ENCODE measurements around the gene UBTF. TPM values are rescaled to one million over a fixed set of nuclear protein-coding genes. Genes with fewer than 3 reads are reported as not detected.
A peak's percentile ranks its signal among the peaks of the same experiment; 100 is the strongest.

Gene UBTF
- total and polyA plus RNA-seq, 9 of the 15 experiments (the other 6 are each of a cell fraction or from before 2014, with no cell fraction given), result 1.2 to 113 (median 83.6) TPM

DNA sequence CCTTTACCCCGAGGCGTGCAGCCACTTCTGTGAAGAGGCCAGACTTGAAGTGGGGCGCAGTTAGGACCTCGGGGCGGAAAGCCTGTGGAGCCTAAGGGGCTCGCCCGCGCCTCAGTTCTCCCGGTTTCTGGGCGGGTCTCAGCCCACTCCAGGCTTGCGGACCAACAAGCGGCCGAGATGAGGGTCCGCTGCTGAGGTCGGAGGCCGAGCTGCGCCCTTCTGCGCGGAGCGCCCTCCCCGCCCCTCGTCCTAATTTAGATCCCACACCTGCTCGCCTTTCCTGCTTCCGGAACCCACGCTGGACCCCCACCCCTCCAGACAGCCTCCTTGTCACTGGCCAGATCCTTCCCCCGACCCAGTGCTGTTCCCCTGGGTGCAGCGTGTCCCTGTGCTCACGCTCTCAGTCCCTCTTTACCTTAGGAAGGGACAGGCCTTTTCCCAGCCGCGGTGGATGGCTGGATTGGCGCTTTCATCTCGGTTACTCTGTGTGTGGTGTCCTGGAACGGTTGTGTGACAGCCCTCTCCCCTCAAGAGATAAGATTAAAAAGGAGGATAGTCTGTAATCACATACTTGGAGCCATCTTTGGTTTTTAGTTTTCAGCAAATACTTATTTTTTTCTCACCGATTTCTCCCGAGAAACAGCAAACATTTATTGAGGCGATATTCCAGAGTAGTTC, 18.9 kb downstream of the UBTF start (continued):
- TF ChIP-seq, protein P1, sequence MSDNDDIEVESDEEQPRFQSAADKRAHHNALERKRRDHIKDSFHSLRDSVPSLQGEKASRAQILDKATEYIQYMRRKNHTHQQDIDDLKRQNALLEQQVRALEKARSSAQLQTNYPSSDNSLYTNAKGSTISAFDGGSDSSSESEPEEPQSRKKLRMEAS (CRISPR knock-in tag; IDR thresholded peaks at IDR 0.05), result 0 out of 2 replicates have a peak, but pooled peaks have one; percentile 7
- peak; percentile 49 for TF ChIP-seq TAF1 (IDR thresholded peaks at IDR 0.05; ENCODE audit: control insufficient read depth, extremely low read depth, insufficient read depth, low read length, severe bottlenecking)
- TF ChIP-seq GTF2E2 (tag; IDR thresholded peaks at IDR 0.05), result no peak
- TF ChIP-seq E2F1 (CRISPR knock-in tag; IDR thresholded peaks at IDR 0.05), result peak; percentile 38; the same call in 1 of the 2 replicates
- TF ChIP-seq BCL6 (CRISPR knock-in tag; IDR thresholded peaks at IDR 0.05), result no peak
- no peak for TF ChIP-seq ARID2 (IDR thresholded peaks at IDR 0.05)
- peak; percentile 34; the same call in 1 of the 2 replicates for TF ChIP-seq NR2C2 (CRISPR knock-in tag; IDR thresholded peaks at IDR 0.05)
- no peak for TF ChIP-seq NR2C2 (tag; IDR thresholded peaks at IDR 0.05)
- TF ChIP-seq KAT8 (IDR thresholded peaks at IDR 0.05; ENCODE audit: low read depth), result no peak
- TF ChIP-seq ZBTB7A (IDR thresholded peaks at IDR 0.05; ENCODE audit: borderline replicate concordance, control insufficient read depth, low read depth, low read length), result peak; percentile 51; the same call in 1 of the 2 replicates
- TF ChIP-seq GABPA (tag; conservative IDR thresholded peaks at IDR 0.05; ENCODE audit: low read depth), result peak; percentile 73
- TF ChIP-seq HMG20A (CRISPR knock-in tag; conservative IDR thresholded peaks at IDR 0.05), result no peak
- TF ChIP-seq ZNF644 (tag; IDR thresholded peaks at IDR 0.05; ENCODE audit: low read depth), result no peak
- TF ChIP-seq, protein P2, sequence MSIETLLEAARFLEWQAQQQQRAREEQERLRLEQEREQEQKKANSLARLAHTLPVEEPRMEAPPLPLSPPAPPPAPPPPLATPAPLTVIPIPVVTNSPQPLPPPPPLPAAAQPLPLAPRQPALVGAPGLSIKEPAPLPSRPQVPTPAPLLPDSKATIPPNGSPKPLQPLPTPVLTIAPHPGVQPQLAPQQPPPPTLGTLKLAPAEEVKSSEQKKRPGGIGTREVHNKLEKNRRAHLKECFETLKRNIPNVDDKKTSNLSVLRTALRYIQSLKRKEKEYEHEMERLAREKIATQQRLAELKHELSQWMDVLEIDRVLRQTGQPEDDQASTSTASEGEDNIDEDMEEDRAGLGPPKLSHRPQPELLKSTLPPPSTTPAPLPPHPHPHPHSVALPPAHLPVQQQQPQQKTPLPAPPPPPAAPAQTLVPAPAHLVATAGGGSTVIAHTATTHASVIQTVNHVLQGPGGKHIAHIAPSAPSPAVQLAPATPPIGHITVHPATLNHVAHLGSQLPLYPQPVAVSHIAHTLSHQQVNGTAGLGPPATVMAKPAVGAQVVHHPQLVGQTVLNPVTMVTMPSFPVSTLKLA (conservative IDR thresholded peaks at IDR 0.05), result peak in 1 of 2 experiments; percentile 38; a peak in 1 of 4 replicates
- TF ChIP-seq ZNF24 (IDR thresholded peaks at IDR 0.05), result no peak
- TF ChIP-seq PKNOX1 (IDR thresholded peaks at IDR 0.05), result peak; percentile 27; the same call in 1 of the 2 replicates
- no peak for TF ChIP-seq TCF7 (IDR thresholded peaks at IDR 0.05; ENCODE audit: borderline replicate concordance)
- TF ChIP-seq HDAC2 (IDR thresholded peaks at IDR 0.05), result peak; percentile 23; the same call in 1 of the 2 replicates
- no peak for TF ChIP-seq ATF3 (IDR thresholded peaks at IDR 0.05)
- TF ChIP-seq ATF3 (CRISPR knock-in tag; conservative IDR thresholded peaks at IDR 0.05), result 0 out of 2 replicates have a peak, but pooled peaks have one; percentile 37
- peak; percentile 57; the same call in 1 of the 2 replicates for TF ChIP-seq EP400 (IDR thresholded peaks at IDR 0.05)
- TF ChIP-seq SIN3B (IDR thresholded peaks at IDR 0.05; ENCODE audit: low read depth), result peak; percentile 41; the same call in 1 of the 2 replicates
- TF ChIP-seq RBFOX2 (IDR thresholded peaks at IDR 0.05; ENCODE audit: low read depth, low read length), result peak; percentile 78

Data from K562 (cell line).